ENCODE data around the gene SF3A1.

GRCh38 chr22:30294830-30295229 is 61.9 kb downstream of the SF3A1 start:
- TF ChIP-seq POLR2AphosphoS5 (IDR thresholded peaks at IDR 0.05; ENCODE audit: low read depth, low read length) (no peak), POLR2A (IDR thresholded peaks at IDR 0.05; ENCODE audit: low read depth, low read length) (no peak), TAF1 (IDR thresholded peaks at IDR 0.05; ENCODE audit: low read depth, low read length) (no peak), POU2F2 (IDR thresholded peaks at IDR 0.05; ENCODE audit: low read depth, low read length) (no peak)
